ENCODE data around the gene MT1H. TPM values are rescaled to one million over a fixed set of nuclear protein-coding genes. Genes with fewer than 3 reads are reported as not detected.

Gene MT1H
- total and polyA plus RNA-seq, 3 donors from 2014 or later: not detected

DNA sequence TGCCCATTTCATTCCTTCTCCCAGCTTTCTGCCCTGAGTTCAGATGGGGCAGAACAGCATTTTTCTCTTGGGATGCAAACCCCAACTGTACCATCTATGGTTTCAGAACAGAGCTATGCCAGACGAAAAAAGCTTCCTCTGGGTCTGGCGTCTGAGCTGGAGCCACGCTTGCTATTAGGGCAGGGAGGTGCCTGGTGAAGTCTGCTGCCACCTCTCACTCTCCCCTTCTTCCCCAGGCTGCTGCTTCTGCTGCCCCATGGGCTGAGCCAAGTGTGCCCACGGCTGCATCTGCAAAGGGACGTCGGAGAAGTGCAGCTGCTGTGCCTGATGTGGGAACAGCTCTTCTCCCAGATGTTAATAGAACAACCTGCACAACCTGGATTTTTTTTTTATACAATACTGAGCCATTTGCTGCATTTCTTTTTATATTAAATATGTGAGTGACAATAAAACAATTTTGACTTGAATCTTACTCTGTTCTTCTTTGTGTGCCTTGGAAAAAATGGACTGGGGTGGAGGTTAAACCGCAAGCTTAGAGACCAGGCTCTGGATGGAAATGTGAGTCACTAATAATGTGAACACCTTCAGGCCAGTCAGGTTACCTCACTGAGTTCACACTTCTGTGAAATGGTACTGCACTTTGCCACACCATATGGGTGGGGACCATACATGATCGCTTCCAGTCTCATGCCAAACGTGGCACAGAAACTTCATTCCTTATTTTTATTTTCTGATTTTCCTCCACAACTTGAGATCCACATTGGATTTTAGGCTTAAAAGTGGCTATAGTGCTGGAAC is 32.8 kb upstream of the MT1H start:
- Histone ChIP-seq H3K27ac (no peak overlapping the region), H3K36me3 (ENCODE audit: low read depth, missing control alignments) (no peaks in the 10 kb centered on the region), H3K9me3 (no peaks in the 10 kb centered on the region), H3K4me1 (peaks cover 17% of the 10 kb centered on the region), H3K4me3 (no peak overlapping the region), H3K27me3 (no peaks in the 10 kb centered on the region)
- TF ChIP-seq, protein P1, sequence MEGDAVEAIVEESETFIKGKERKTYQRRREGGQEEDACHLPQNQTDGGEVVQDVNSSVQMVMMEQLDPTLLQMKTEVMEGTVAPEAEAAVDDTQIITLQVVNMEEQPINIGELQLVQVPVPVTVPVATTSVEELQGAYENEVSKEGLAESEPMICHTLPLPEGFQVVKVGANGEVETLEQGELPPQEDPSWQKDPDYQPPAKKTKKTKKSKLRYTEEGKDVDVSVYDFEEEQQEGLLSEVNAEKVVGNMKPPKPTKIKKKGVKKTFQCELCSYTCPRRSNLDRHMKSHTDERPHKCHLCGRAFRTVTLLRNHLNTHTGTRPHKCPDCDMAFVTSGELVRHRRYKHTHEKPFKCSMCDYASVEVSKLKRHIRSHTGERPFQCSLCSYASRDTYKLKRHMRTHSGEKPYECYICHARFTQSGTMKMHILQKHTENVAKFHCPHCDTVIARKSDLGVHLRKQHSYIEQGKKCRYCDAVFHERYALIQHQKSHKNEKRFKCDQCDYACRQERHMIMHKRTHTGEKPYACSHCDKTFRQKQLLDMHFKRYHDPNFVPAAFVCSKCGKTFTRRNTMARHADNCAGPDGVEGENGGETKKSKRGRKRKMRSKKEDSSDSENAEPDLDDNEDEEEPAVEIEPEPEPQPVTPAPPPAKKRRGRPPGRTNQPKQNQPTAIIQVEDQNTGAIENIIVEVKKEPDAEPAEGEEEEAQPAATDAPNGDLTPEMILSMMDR (IDR thresholded peaks at IDR 0.05): no peak
- no peak for TF ChIP-seq POLR2A (IDR thresholded peaks at IDR 0.05)
- DNase-seq: no peak
- intact Hi-C loops (cut with DNase I; ENCODE audit: low total_unique reads): no loop called here
- WGBS, 2 donors: 61 to 62% methylated on average over 9 of the region's 9 CpGs

DNA sequence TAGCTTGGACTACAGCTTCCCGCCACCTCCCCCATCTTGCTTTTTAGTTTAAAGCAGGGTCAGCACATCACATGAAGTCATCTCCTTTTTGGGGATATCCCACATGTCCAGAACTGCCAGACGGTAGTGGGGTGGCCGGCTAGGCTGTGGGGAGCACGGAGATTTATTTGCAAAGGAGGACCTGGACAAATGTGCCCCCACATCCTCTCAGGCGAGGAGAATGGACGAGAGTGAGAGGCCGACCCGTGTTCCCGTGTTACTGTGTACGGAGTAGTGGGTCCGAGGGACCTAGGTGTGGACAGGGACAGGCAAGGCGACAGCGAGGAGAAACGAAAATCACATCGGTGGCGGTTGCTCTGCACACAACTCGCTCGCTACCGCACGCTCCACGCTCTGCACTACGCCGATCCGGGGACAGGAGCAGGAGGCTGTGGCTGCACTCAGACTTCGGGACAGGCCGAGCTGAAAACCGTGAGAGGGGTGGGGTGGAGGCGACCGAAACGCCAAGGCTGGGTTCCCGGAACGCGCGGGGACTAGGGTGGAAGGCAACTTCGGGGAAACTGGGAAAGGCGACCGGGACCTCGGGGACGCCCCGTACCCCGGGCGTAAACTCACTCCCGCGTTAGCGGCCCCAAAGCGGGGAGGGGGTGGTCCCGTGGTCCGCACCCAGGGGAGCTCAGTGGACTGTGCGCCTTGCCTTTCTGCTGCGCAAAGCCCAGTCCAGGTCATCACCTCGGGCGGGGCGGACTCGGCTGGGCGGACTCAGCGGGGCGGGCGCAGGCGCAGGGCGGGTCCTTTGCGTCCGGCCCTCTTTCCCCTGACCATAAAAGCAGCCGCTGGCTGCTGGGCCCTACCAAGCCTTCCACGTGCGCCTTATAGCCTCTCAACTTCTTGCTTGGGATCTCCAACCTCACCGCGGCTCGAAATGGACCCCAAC is 31.5 kb upstream of the MT1H start, which contains the start of gene MT1A:
Gene MT1A, plus strand, starts transcription at position 853 of the 937 bp plus-strand sequence. Its CDS starts 73 bp downstream, at position 926.
- Histone ChIP-seq H3K4me1 (peaks cover 14% of the 10 kb centered on the region), H3K27ac (peak within 1 kb of the TSS in 1 of 2 donors; percentile 28), H3K36me3 (ENCODE audit: low read depth, missing control alignments) (no peaks in the 10 kb centered on the region), H3K9me3 (no peaks in the 10 kb centered on the region), H3K27me3 (no peaks in the 10 kb centered on the region), H3K4me3 (peak within 1 kb of the TSS in 1 of 2 donors; percentile 47)
- intact Hi-C loops (cut with DNase I; ENCODE audit: low total_unique reads): no loop called here
- DNase-seq: peak; percentile 83
- 9 to 21% methylated on average over 35 to 62 of the region's 68 CpGs for WGBS, 2 donors
- no peak for TF ChIP-seq POLR2A (IDR thresholded peaks at IDR 0.05)
- TF ChIP-seq, protein P1 (IDR thresholded peaks at IDR 0.05): no peak

DNA sequence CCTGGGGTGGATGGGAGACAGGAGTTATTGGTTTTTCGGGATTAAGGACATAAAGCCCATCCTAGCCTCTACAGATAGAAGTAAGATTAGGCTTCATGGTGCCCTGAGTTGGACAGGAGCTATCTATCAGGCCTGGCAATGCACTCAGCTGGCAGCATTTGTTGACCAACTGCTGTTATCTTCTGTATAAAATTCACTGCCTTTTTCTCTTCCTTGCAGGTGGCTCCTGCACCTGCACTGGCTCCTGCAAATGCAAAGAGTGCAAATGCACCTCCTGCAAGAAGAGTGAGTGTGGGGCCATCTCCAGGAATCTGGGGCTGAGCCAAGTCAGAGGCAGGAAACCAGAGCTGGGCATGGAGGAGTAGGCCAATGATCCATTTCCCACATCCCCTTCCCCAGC is 30.6 kb upstream of the MT1H start:
- WGBS, 2 donors: 44 to 63% methylated on average over 1 of the region's 1 CpG
- H3K27ac ChIP-seq: no peak overlapping the region
- intact Hi-C loops (cut with DNase I; ENCODE audit: low total_unique reads): no loop called here
- no peaks in the 10 kb centered on the region for H3K27me3 ChIP-seq
- H3K4me3 ChIP-seq: no peak overlapping the region
- H3K4me1 ChIP-seq: peaks cover 19% of the 10 kb centered on the region
- TF ChIP-seq POLR2A (IDR thresholded peaks at IDR 0.05): no peak
- TF ChIP-seq, protein P1 (IDR thresholded peaks at IDR 0.05): no peak
- no peaks in the 10 kb centered on the region for H3K9me3 ChIP-seq
- H3K36me3 ChIP-seq (ENCODE audit: low read depth, missing control alignments): no peaks in the 10 kb centered on the region
- no peak for DNase-seq

DNA sequence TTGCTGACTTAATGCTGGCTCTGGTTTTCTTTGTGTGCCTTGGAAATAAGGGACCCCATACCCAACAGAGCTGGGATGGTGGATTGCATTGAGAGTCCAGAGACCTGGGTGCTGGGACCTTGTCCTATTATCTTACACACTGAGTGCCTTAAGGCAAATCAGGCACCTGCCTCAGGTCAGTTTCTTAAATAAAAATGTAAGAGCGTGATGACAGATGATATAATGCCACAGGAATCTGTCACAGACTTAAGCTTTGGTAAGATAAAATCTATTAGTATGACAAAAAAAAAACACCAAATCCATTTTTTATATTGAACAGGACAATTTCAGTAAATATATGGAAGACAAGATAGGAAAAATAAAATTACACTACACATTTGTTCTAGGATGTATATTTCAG is 29.5 kb upstream of the MT1H start:
- Histone ChIP-seq H3K36me3 (ENCODE audit: low read depth, missing control alignments) (no peaks in the 10 kb centered on the region), H3K9me3 (no peaks in the 10 kb centered on the region), H3K4me3 (no peak overlapping the region), H3K27ac (no peak overlapping the region), H3K4me1 (peaks cover 19% of the 10 kb centered on the region), H3K27me3 (no peaks in the 10 kb centered on the region)
- 91 to 95% methylated on average over 1 of the region's 1 CpG for WGBS, 2 donors
- intact Hi-C loops (cut with DNase I; ENCODE audit: low total_unique reads): no loop called here
- TF ChIP-seq POLR2A (IDR thresholded peaks at IDR 0.05): no peak
- TF ChIP-seq, protein P1 (IDR thresholded peaks at IDR 0.05): no peak
- no peak for DNase-seq

Data from testis (tissue), 3 donors.